Spleen (tissue), 11 donors: ENCODE data around the gene MAST2. TPM values are rescaled to one million over a fixed set of nuclear protein-coding genes. Genes with fewer than 3 reads are reported as not detected.
"Not testable (repeated sequence)": the region's sequence is repeated elsewhere in the genome, so short reads cannot be mapped to it uniquely, and the experiment has no call there.

Experiments
- DNase-seq: peaks from one replicate; pipeline ENCODE4 v3.0.0-alpha.2; 2020
- H3K27ac ChIP-seq, 8 donors: fragments of 200-600 bp; sonication (generic) in 7 of 8; 1 replicate in 4 of 8; 2 replicates in 4 of 8; pipeline versions ENCODE4 v1.5.0 to v1.8.0; 2016 to 2021; ENCODE audit warnings: inconsistent platforms in 4 of 8, mild to moderate bottlenecking in 4 of 8, moderate library complexity in 1 of 8
- H3K27me3 ChIP-seq, 7 donors: fragments of 200-600 bp; sonication (generic) in 6 of 7; replicated peaks in 1 of 7; 1 replicate in 4 of 7; 2 replicates in 3 of 7; pipeline versions ENCODE4 v1.5.0 to v1.8.0; 2016 to 2021; ENCODE audit warnings: inconsistent platforms in 3 of 7, mild to moderate bottlenecking in 1 of 7
- H3K36me3 ChIP-seq, 6 donors: fragments of 200-600 bp; sonication (generic) in 5 of 6; 1 replicate in 4 of 6; 2 replicates in 2 of 6; pipeline versions ENCODE4 v1.5.0 to v1.8.0; 2016 to 2021; ENCODE audit warnings: inconsistent platforms in 2 of 6
- H3K4me1 ChIP-seq, 6 donors: fragments of 200-600 bp; sonication (generic) in 5 of 6; 1 replicate in 3 of 6; 2 replicates in 3 of 6; pipeline versions ENCODE4 v1.5.0 to v1.8.0; 2016 to 2021; ENCODE audit warnings: inconsistent platforms in 3 of 6
- H3K4me3 ChIP-seq, 8 donors: fragments of 200-600 bp; sonication (generic) in 7 of 8; 1 replicate in 4 of 8; 2 replicates in 4 of 8; pipeline versions ENCODE4 v1.5.0 to v1.8.0; 2016 to 2021; ENCODE audit warnings: inconsistent platforms in 4 of 8, mild to moderate bottlenecking in 4 of 8, moderate library complexity in 2 of 8
- H3K9me3 ChIP-seq, 8 donors: fragments of 200-600 bp; sonication (generic) in 7 of 8; 1 replicate in 4 of 8; 2 replicates in 4 of 8; pipeline versions ENCODE4 v1.5.0 to v1.8.0; 2016 to 2021; ENCODE audit warnings: inconsistent platforms in 4 of 8
- CTCF ChIP-seq, 11 experiments: fragments of 200-600 bp in 7 of 11; fragments of 450-650 bp in 4 of 11; sonication (generic) in 4 of 11; IDR thresholded peaks in 8 of 11; conservative IDR thresholded peaks in 3 of 11; 1 replicate in 7 of 11; 2 replicates in 4 of 11; pipeline versions ENCODE4 v1.4.0 to v1.8.0; 2016 to 2021; ENCODE audit warnings: antibody characterized with exemption in 11 of 11, inconsistent platforms in 4 of 11, mild to moderate bottlenecking in 1 of 11
- POLR2A ChIP-seq, 3 donors: fragments of 450-650 bp; IDR thresholded peaks; one replicate each; pipeline ENCODE4 v1.5.1; 2017; ENCODE audit warnings: antibody characterized with exemption in 3 of 3, mild to moderate bottlenecking in 1 of 3
- POLR2AphosphoS5 ChIP-seq, 3 donors: sonication (generic); formaldehyde crosslinking; IDR thresholded peaks; one replicate each; pipeline ENCODE4 v1.5.1; 2017; ENCODE audit warnings: antibody characterized with exemption in 3 of 3
- WGBS, 5 donors: extraction: QIAGEN DNeasy Blood & Tissue Kit in 3 of 5; methylation state at CpG; one replicate each; pipeline versions ENCODE4 v1.1.5 to v1.1.7; 2013 to 2018; 5-methylcytosine and 5-hydroxymethylcytosine counted together
- intact Hi-C: fragments of 100-400 bp; cut with DNase I; formaldehyde crosslinking; loops from one replicate; pipeline ENCODE4 v1.15.0; 2023; ENCODE audit warnings: low total_unique reads
- polyA plus RNA-seq, 3 donors: library from polyadenylated mRNA; stranded (reverse); fragments of 200-250 nt; gene quantifications; one replicate each; pipeline ENCODE4 v1.2.1, GENCODE V29; 2013
- total RNA-seq, 7 donors: library from RNA; depleted of rRNA in 3 of 7; stranded (reverse); fragments of >200 nt in 3 of 7; fragmentation: NEBNext Ultra II Directional in 4 of 7; extraction: Animal tissue kit (Norgen Biotek cat#: 25700) in 4 of 7; gene quantifications; one replicate each; pipeline versions ENCODE4 v1.1.0 to v1.2.1, GENCODE V29; 2016 to 2021
- donor health status: healthy with polysubstance abuse.
- donor health status: DM: no; HTN: no; CAD: no; lungs with moderate emphysema.
- donor health status: DM: no; HTN: no; CAD: no.
- donor health status: Bipolar disorder and iron deficiency.
- donor health status: healthy.
- donor health status: DM: no; HTN: no; CAD: no.
- donor health status: DM: yes; HTN: yes; CAD: no.

The MAST2 gene
- total and polyA plus RNA-seq, 10 donors, result 3.6 to 19.4 (median 12.9) TPM

GRCh38 chr1:45828841-45829240 is 25.4 kb downstream of the MAST2 start:
- no peak overlapping the region for H3K27ac ChIP-seq
- no peaks in the 10 kb centered on the region for H3K4me1 ChIP-seq
- no peak for DNase-seq
- H3K27me3 ChIP-seq, result no peaks in the 10 kb centered on the region
- no peaks in the 10 kb centered on the region for H3K9me3 ChIP-seq
- H3K4me3 ChIP-seq, result no peak overlapping the region
- TF ChIP-seq POLR2AphosphoS5 (IDR thresholded peaks at IDR 0.05), result no peak
- no peak for TF ChIP-seq POLR2A (IDR thresholded peaks at IDR 0.05)
- TF ChIP-seq CTCF (IDR thresholded peaks at IDR 0.05 in 8 of 11, conservative IDR thresholded peaks at IDR 0.05 in 3 of 11), result no peak
- intact Hi-C loops, result no loop called here
- 91 to 100% (median 98%) methylated on average over 1 of the region's 1 CpG for WGBS, 5 donors
- H3K36me3 ChIP-seq, result peaks cover 0 to 75% (median 2%) of the 10 kb centered on the region in 6 donors

- DNase-seq, result no peak
- Histone ChIP-seq H3K4me3 (no peak overlapping the region), H3K27me3 (no peaks in the 10 kb centered on the region), H3K9me3 (no peaks in the 10 kb centered on the region), H3K27ac (no peak overlapping the region), H3K36me3 (peaks cover 0 to 39% (median 2%) of the 10 kb centered on the region in 6 donors), H3K4me1 (no peaks in the 10 kb centered on the region)
- intact Hi-C loops, result no loop called here
- TF ChIP-seq CTCF (IDR thresholded peaks at IDR 0.05 in 8 of 11, conservative IDR thresholded peaks at IDR 0.05 in 3 of 11), result no peak
- 83 to 94% (median 91%) methylated on average over 2 of the region's 2 CpGs for WGBS, 5 donors
Measured at GRCh38 chr1:45833361-45833760, 29.9 kb downstream of the MAST2 start.

DNA sequence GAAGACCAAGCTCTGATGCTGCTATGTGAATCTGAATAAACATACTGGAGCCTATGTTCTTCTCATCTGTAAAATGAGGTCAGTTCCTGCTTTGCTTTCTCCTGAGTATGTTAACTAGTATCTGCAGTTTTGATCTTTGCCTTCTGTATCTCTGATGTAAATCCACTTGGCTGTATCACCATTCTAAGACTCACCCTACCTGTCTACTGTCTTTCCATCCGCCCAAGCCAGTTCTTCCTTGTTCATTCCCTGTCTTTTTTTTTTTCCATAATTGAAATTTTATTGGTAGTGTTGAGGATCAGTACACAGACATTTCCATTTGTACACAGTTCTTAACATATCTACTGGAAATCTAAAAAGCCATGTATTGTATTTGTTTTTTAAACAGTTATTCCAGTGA is 31.3 kb downstream of the MAST2 start:
- no peaks in the 10 kb centered on the region for H3K9me3 ChIP-seq
- TF ChIP-seq CTCF (IDR thresholded peaks at IDR 0.05 in 8 of 11, conservative IDR thresholded peaks at IDR 0.05 in 3 of 11) (no peak), POLR2A (IDR thresholded peaks at IDR 0.05) (no peak), POLR2AphosphoS5 (IDR thresholded peaks at IDR 0.05) (no peak)
- H3K4me3 ChIP-seq, result no peak overlapping the region
- no peak for DNase-seq
- H3K27me3 ChIP-seq, result no peaks in the 10 kb centered on the region
- WGBS, 5 donors, result 96 to 100% (median 100%) methylated on average over 1 of the region's 1 CpG
- intact Hi-C loops, result no loop called here
- no peak overlapping the region for H3K27ac ChIP-seq
- no peaks in the 10 kb centered on the region for H3K4me1 ChIP-seq
- H3K36me3 ChIP-seq, result peaks cover 0 to 28% (median 2%) of the 10 kb centered on the region in 6 donors

GRCh38 chr1:45836451-45836850 is 33.0 kb downstream of the MAST2 start:
- Histone ChIP-seq H3K27ac (no peak overlapping the region), H3K9me3 (no peaks in the 10 kb centered on the region), H3K36me3 (peaks cover 0 to 10% (median 0%) of the 10 kb centered on the region in 6 donors), H3K4me1 (no peaks in the 10 kb centered on the region), H3K27me3 (no peaks in the 10 kb centered on the region), H3K4me3 (no peak overlapping the region)
- TF ChIP-seq POLR2AphosphoS5 (IDR thresholded peaks at IDR 0.05) (no peak), CTCF (IDR thresholded peaks at IDR 0.05 in 8 of 11, conservative IDR thresholded peaks at IDR 0.05 in 3 of 11) (no peak), POLR2A (IDR thresholded peaks at IDR 0.05) (no peak)
- WGBS, 5 donors, result 60 to 77% (median 65%) methylated on average over 3 of the region's 3 CpGs
- DNase-seq, result no peak
- intact Hi-C loops, result no loop called here

DNA sequence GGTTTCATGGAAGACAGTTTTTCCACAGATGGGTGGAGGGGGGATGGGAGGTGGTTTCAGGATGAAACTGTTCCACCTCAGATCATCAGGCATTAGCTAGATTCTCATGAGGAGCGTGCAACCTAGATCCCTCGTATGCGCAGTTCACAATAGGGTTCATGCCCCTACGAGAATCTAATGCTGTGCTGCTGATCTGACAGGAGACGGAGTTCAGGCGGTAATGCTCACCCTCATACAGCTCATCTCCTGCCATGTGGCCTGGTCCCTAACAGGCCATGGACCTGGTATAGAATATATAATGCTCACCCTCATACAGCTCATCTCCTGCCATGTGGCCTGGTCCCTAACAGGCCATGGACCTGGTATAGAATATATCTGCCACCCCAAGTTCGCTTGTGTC is 33.4 kb downstream of the MAST2 start:
- 85 to 97% (median 89%) methylated on average over 7 of the region's 7 CpGs for WGBS, 5 donors
- H3K4me3 ChIP-seq, H3K27me3 ChIP-seq, H3K27ac ChIP-seq, DNase-seq, H3K36me3 ChIP-seq, H3K9me3 ChIP-seq, H3K4me1 ChIP-seq, intact Hi-C loops: not testable (repeated sequence)

DNA sequence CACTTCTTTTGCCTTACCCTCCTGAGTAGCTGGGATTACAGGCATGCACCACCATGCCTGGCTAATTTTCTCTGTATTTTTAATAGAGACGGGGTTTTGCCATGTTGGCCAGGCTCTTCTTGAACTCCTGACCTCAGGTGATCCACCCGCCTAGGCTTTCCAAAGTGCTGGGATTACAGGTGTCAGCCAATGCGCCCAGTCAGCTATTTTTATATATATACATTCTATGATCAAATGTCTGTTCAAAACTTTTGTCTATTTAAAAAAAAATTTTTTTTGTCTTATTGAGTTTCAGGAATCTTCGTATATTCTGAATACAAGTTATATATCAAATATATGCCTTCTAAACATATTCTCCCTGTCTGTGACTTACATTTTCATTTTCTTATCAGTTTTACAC is 34.9 kb downstream of the MAST2 start:
- DNase-seq, H3K9me3 ChIP-seq, H3K4me1 ChIP-seq, H3K27ac ChIP-seq, intact Hi-C loops, H3K27me3 ChIP-seq, H3K4me3 ChIP-seq, H3K36me3 ChIP-seq: not testable (repeated sequence)
- 89 to 96% (median 91%) methylated on average over 4 of the region's 4 CpGs for WGBS, 5 donors
